Activated T-cell treated with anti-CD3 and anti-CD28 coated beads, Interleukin-2, amount 50 U/mL, for 24 hours (primary cell): ENCODE results near the gene ERFL.

Experiments
- DNase-seq: peaks from one replicate; pipeline ENCODE4 v3.0.0-alpha.2; 2020
- H3K27ac Mint-ChIP-seq: 2 replicates; pipeline ENCODE4 v1.8.0; 2020; ENCODE audit warnings: mild to moderate bottlenecking, mixed read lengths
- H3K27me3 Mint-ChIP-seq: 2 replicates; pipeline ENCODE4 v1.8.0; 2020; ENCODE audit warnings: mixed read lengths
- H3K36me3 Mint-ChIP-seq: 2 replicates; pipeline ENCODE4 v1.8.0; 2020; ENCODE audit warnings: low read depth, mixed read lengths
- H3K4me1 Mint-ChIP-seq: 2 replicates; pipeline ENCODE4 v1.8.0; 2020; ENCODE audit warnings: low read depth, mixed read lengths
- H3K4me3 Mint-ChIP-seq: 2 replicates; pipeline ENCODE4 v1.8.0; 2020; ENCODE audit warnings: mild to moderate bottlenecking, moderate library complexity, mixed read lengths
- H3K9me3 Mint-ChIP-seq: 2 replicates; pipeline ENCODE4 v1.8.0; 2020; ENCODE audit warnings: mixed read lengths

Gene ERFL

GRCh38 chr19:41906916-41907680 lies 21.2 kb downstream of the ERFL start:
- Mint-ChIP-seq H3K27me3 (peaks cover 7% of the 10 kb centered on the region), H3K4me1 (peaks cover 44% of the 10 kb centered on the region), H3K27ac (peak overlapping the region; percentile 69), H3K9me3 (no peaks in the 10 kb centered on the region), H3K4me3 (no peak overlapping the region), H3K36me3 (peaks cover 62% of the 10 kb centered on the region)
- DNase-seq = no peak

- no peaks in the 10 kb centered on the region for H3K9me3 Mint-ChIP-seq
- H3K27ac Mint-ChIP-seq = peak overlapping the region; percentile 41
- DNase-seq = no peak
- H3K4me3 Mint-ChIP-seq = no peak overlapping the region
- H3K27me3 Mint-ChIP-seq = no peaks in the 10 kb centered on the region
- peaks cover 40% of the 10 kb centered on the region for H3K4me1 Mint-ChIP-seq
- peaks cover 70% of the 10 kb centered on the region for H3K36me3 Mint-ChIP-seq
Measured at GRCh38 chr19:41906271-41906670, 22.0 kb downstream of the ERFL start.

- Mint-ChIP-seq H3K27ac (peak overlapping the region; percentile 41), H3K27me3 (no peaks in the 10 kb centered on the region), H3K36me3 (peaks cover 77% of the 10 kb centered on the region), H3K4me3 (no peak overlapping the region), H3K4me1 (peaks cover 33% of the 10 kb centered on the region), H3K9me3 (no peaks in the 10 kb centered on the region)
- no peak for DNase-seq
Measured at GRCh38 chr19:41905273-41906002, 22.8 kb downstream of the ERFL start.

DNA sequence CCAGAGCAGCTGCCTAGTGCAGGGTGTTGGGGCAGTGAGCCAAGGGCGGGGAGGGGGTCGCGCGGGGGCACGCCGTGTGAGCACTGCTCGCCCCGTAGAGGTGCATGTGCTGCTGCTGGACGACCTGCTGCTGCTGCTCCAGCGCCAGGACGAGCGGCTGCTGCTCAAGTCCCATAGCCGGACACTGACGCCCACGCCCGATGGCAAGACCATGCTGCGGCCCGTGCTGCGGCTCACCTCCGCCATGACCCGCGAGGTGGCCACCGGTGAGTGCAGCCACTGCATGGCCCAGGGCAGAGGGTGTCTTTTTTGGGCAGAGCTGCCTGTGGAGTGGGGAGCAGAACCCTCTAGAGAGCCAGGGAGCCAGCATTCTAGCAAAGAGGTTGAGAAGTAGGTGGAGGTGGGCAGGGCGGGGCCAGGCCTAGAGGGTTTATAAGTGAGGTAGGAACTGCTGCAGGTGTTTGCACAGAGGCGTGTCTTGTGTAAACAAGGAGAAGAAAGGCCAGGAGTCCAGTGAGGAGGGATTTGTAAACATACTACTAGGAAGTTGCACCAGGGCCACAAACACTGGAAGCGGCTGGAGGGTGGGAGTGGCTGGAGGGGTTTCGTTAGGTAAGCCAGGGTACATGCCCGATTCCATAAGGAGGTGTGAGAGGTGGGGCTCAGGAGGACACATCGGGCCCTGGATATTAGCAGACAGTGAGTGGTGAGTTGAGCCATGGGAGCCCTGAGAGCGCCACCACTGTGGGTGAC lies 24.0 kb downstream of the ERFL start:
- Mint-ChIP-seq H3K27ac (peak overlapping the region; percentile 63), H3K36me3 (peaks cover 88% of the 10 kb centered on the region), H3K4me3 (no peak overlapping the region), H3K9me3 (no peaks in the 10 kb centered on the region), H3K4me1 (peaks cover 30% of the 10 kb centered on the region), H3K27me3 (no peaks in the 10 kb centered on the region)
- no peak for DNase-seq

GRCh38 chr19:41903193-41903953 lies 24.9 kb downstream of the ERFL start:
- Mint-ChIP-seq H3K36me3 (peaks cover 90% of the 10 kb centered on the region), H3K9me3 (no peaks in the 10 kb centered on the region), H3K4me1 (peaks cover 36% of the 10 kb centered on the region), H3K27me3 (no peaks in the 10 kb centered on the region), H3K27ac (peak overlapping the region; percentile 60), H3K4me3 (no peak overlapping the region)
- DNase-seq = no peak

DNA sequence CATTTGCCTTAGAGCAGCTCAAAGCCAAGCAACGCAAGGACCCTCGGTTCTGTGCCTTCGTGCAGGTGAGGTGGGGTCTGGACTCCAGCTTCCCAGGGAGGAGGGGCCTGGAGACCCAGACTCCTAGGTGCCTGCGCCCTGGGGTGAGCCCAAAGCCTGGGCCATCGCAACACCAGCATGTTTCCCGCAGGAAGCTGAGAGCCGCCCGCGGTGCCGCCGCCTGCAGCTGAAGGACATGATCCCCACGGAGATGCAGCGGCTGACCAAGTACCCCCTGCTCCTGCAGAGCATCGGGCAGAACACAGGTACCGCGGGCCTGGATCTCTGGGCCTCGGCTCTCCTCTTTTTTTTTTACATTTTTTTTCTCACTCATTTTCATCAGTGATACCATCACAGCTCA lies 25.7 kb downstream of the ERFL start:
- Mint-ChIP-seq H3K36me3 (peaks cover 97% of the 10 kb centered on the region), H3K27me3 (no peaks in the 10 kb centered on the region), H3K9me3 (no peaks in the 10 kb centered on the region), H3K27ac (peak overlapping the region; percentile 37), H3K4me1 (peaks cover 42% of the 10 kb centered on the region), H3K4me3 (no peak overlapping the region)
- no peak for DNase-seq

DNA sequence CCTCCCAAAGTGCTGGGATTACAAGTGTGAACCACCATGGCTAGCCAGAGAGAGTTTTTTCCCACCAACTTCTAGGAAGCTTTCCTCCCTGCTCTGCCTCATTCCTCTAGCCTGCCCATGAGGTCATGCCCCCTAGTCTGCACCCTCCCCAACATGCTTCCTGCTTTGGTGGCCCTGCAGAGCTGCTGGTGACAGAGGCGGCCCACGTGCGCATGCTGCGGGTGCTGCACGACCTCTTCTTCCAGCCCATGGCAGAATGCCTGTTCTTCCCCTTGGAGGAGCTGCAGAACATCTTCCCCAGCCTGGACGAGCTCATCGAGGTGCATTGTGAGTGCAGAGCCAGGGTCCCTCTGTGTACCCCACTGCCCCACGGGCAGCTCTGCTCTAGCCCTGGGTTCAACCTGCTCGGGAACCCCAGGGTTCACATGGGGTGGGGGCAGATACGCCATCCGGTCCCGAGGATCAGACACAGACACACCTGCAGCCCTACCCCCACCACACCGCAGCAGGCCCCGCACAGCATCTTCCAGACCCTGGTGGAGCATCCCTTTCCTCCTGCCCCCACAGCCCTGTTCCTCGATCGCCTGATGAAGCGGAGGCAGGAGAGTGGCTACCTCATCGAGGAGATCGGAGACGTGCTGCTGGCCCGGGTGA lies 26.4 kb downstream of the ERFL start:
- Mint-ChIP-seq H3K27me3 (no peaks in the 10 kb centered on the region), H3K9me3 (no peaks in the 10 kb centered on the region), H3K4me3 (no peak overlapping the region), H3K36me3 (peaks cover 93% of the 10 kb centered on the region), H3K27ac (peak overlapping the region; percentile 67), H3K4me1 (peaks cover 39% of the 10 kb centered on the region)
- no peak for DNase-seq

GRCh38 chr19:41898235-41898634 lies 30.0 kb downstream of the ERFL start:
- H3K27ac Mint-ChIP-seq = peak overlapping the region; percentile 73

DNA sequence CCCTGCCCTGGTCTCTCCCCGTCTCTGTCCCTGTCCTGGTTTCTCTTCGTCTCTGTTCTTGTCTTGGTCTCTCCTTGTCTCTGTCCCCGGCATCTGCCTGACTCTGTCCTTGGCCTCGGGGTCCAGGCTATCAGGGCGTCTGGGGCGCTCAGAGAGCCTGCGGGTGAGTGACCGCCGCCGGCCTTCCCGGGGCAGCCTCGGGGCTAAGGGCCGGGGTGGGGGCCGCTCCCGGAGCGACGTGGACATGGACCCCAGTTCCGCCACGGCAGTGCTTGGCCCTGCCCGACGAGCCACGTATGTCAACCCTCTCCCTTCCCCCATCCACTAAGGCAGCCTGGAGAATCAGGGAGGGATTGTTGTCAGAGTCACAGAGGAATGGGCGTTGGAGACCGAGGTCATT lies 30.4 kb downstream of the ERFL start:
- Mint-ChIP-seq H3K27me3 (no peaks in the 10 kb centered on the region), H3K4me3 (no peak overlapping the region), H3K9me3 (no peaks in the 10 kb centered on the region), H3K27ac (peak overlapping the region; percentile 82), H3K4me1 (peaks cover 45% of the 10 kb centered on the region), H3K36me3 (peaks cover 79% of the 10 kb centered on the region)
- DNase-seq = no peak

More at GRCh38 chr19:41898235-41898634, 30.0 kb downstream of the ERFL start:
- no peaks in the 10 kb centered on the region for H3K27me3 Mint-ChIP-seq
- no peaks in the 10 kb centered on the region for H3K9me3 Mint-ChIP-seq
- DNase-seq = no peak
- peaks cover 80% of the 10 kb centered on the region for H3K36me3 Mint-ChIP-seq
- peaks cover 42% of the 10 kb centered on the region for H3K4me1 Mint-ChIP-seq
- no peak overlapping the region for H3K4me3 Mint-ChIP-seq

- no peaks in the 10 kb centered on the region for H3K27me3 Mint-ChIP-seq
- H3K4me1 Mint-ChIP-seq = peaks cover 50% of the 10 kb centered on the region
- peaks cover 77% of the 10 kb centered on the region for H3K36me3 Mint-ChIP-seq
- DNase-seq = no peak
- H3K4me3 Mint-ChIP-seq = no peak overlapping the region
- peak overlapping the region; percentile 82 for H3K27ac Mint-ChIP-seq
- no peaks in the 10 kb centered on the region for H3K9me3 Mint-ChIP-seq
Measured at GRCh38 chr19:41897181-41897580, 31.1 kb downstream of the ERFL start.

DNA sequence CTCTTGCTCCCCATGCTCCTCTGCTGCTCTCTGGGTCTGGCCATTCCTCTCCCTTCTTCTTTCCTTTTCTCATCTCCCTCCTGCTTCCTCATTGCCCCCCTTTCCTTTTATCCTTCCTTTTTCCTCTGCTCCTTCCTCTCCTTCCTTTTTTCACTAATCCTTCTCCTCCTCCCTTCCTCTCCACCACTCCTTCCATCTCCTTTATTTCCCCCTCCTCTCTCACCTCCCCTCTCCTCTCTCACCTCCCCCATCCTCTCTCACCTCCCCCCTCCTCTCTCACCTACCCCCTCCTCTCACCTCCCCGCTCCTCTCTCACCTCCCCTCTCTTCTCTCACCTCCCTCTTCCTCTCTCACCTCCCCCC lies 31.7 kb downstream of the ERFL start:
- Mint-ChIP-seq H3K27me3 (no peaks in the 10 kb centered on the region), H3K4me3 (no peak overlapping the region), H3K4me1 (peaks cover 53% of the 10 kb centered on the region), H3K27ac (peak overlapping the region; percentile 87), H3K9me3 (no peaks in the 10 kb centered on the region), H3K36me3 (peaks cover 77% of the 10 kb centered on the region)
- no peak for DNase-seq

DNA sequence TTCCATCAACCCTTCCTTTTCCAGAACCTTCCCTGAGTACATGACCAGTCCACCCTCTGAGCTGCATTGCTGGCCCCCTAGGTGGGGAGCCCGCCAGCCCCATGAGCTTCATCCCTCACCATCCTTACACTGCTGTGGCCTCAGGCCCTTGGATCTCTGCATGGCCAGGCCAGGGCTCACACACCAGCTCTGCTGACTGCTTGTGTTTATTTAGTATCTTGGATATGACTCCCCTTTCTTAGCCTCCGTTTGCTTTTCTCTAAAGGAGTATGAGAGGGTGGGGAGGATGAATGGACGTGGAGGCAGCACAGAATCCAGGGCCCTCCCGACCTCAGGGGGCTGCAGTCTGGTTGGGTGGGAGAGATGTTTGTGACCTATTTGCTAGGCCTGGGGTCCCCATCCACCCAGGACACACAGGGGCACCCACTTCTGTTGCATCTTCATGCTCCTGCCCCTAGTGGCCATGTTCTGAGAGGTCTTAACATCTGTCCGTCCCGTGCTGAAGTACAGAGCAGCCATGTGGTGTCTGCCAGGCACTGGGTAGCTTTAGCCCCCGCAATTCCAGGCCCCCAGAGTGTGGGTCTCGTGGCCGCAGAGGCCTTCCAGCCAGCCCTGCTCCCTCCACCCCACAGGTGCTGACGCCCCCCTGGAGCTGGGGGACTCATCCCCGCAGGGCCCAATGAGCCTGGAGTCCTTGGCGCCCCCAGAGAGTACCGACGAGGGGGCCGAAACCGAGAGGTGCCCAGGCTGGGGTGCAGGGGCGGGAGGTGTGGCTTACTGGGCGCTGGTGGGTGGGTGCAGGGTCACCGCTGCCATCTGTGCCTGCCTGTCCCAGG lies 32.3 kb downstream of the ERFL start:
- Mint-ChIP-seq H3K36me3 (peaks cover 76% of the 10 kb centered on the region), H3K4me1 (peaks cover 57% of the 10 kb centered on the region), H3K27me3 (no peaks in the 10 kb centered on the region), H3K27ac (peak overlapping the region; percentile 87), H3K9me3 (no peaks in the 10 kb centered on the region), H3K4me3 (no peak overlapping the region)
- peak; percentile 47 for DNase-seq

DNA sequence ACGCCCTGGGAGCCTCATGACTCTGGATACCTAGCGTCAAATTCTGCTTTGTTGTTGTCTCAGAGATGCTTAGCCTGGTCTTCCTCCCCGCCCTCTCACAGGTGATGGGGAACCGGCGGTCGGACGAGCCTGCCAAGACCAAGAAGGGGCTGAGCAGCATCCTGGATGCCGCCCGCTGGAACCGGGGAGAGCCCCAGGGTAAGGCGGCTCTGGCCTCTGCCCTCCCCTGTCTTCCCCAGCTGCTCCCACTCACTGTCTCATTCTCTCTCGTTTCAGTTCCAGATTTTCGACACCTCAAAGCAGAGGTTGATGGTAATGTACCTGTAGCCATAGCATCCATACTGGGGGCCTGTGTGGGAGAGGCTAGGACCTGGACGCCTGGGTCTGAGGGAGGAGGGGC lies 33.9 kb downstream of the ERFL start:
- peaks cover 75% of the 10 kb centered on the region for H3K36me3 Mint-ChIP-seq
- peak overlapping the region; percentile 87 for H3K27ac Mint-ChIP-seq
- peaks cover 70% of the 10 kb centered on the region for H3K4me1 Mint-ChIP-seq
- no peak overlapping the region for H3K4me3 Mint-ChIP-seq
- no peaks in the 10 kb centered on the region for H3K27me3 Mint-ChIP-seq
- no peak for DNase-seq
- H3K9me3 Mint-ChIP-seq = no peaks in the 10 kb centered on the region
